ENCODE data around the gene RPS6KA5. TPM values are rescaled to one million over a fixed set of nuclear protein-coding genes. Genes with fewer than 3 reads are reported as not detected.
"Not testable (repeated sequence)": the region's sequence is repeated elsewhere in the genome, so short reads cannot be mapped to it uniquely, and the experiment has no call there.

RPS6KA5 gene
- total RNA-seq, 1 donor from 2014 or later, result 8.0 TPM

- Histone ChIP-seq H3K9me3 (no peaks in the 10 kb centered on the region), H3K4me1 (no peaks in the 10 kb centered on the region), H3K36me3 (no peaks in the 10 kb centered on the region), H3K27ac (no peak overlapping the region), H3K4me3 (no peak overlapping the region), H3K27me3 (no peaks in the 10 kb centered on the region)
- TF ChIP-seq CTCF (IDR thresholded peaks at IDR 0.05), result no peak
- no peak for ATAC-seq
- intact Hi-C loops (cut with DNase I), result no loop called here
- DNase-seq, result no peak
Observed at GRCh38 chr14:91088585-91089235, 28.3 kb upstream of the RPS6KA5 start.

GRCh38 chr14:91087470-91087869, 27.0 kb upstream of the RPS6KA5 start:
- ATAC-seq; H3K4me3 ChIP-seq; intact Hi-C loops (cut with DNase I); H3K27ac ChIP-seq; DNase-seq; H3K27me3 ChIP-seq; H3K36me3 ChIP-seq; H3K4me1 ChIP-seq; H3K9me3 ChIP-seq: not testable (repeated sequence)

GRCh38 chr14:91084516-91084915, 24.1 kb upstream of the RPS6KA5 start:
- no peak for TF ChIP-seq CTCF (IDR thresholded peaks at IDR 0.05)
- intact Hi-C loops (cut with DNase I), result no loop called here
- ATAC-seq (no peak), DNase-seq (no peak)
- Histone ChIP-seq H3K4me3 (no peak overlapping the region), H3K27me3 (no peaks in the 10 kb centered on the region), H3K9me3 (no peaks in the 10 kb centered on the region), H3K27ac (no peak overlapping the region), H3K4me1 (no peaks in the 10 kb centered on the region), H3K36me3 (no peaks in the 10 kb centered on the region)

GRCh38 chr14:91082282-91082681, 21.8 kb upstream of the RPS6KA5 start:
- Histone ChIP-seq H3K27me3 (no peaks in the 10 kb centered on the region), H3K36me3 (no peaks in the 10 kb centered on the region), H3K9me3 (no peaks in the 10 kb centered on the region), H3K27ac (no peak overlapping the region), H3K4me3 (no peak overlapping the region), H3K4me1 (no peaks in the 10 kb centered on the region)
- TF ChIP-seq CTCF (IDR thresholded peaks at IDR 0.05), result no peak
- no peak for ATAC-seq
- no peak for DNase-seq
- intact Hi-C loops (cut with DNase I), result no loop called here

- no peaks in the 10 kb centered on the region for H3K4me1 ChIP-seq
- no peaks in the 10 kb centered on the region for H3K9me3 ChIP-seq
- no peaks in the 10 kb centered on the region for H3K27me3 ChIP-seq
- no peak overlapping the region for H3K4me3 ChIP-seq
- DNase-seq (no peak), ATAC-seq (no peak)
- no peaks in the 10 kb centered on the region for H3K36me3 ChIP-seq
- intact Hi-C loops (cut with DNase I), result no loop called here
- no peak overlapping the region for H3K27ac ChIP-seq
- no peak for TF ChIP-seq CTCF (IDR thresholded peaks at IDR 0.05)
Observed at GRCh38 chr14:91080071-91080470, 19.6 kb upstream of the RPS6KA5 start.

GRCh38 chr14:91078095-91078737, 17.8 kb upstream of the RPS6KA5 start:
- intact Hi-C loops (cut with DNase I), result no loop called here
- ATAC-seq (no peak), DNase-seq (no peak)
- Histone ChIP-seq H3K27me3 (no peaks in the 10 kb centered on the region), H3K4me3 (no peak overlapping the region), H3K36me3 (no peaks in the 10 kb centered on the region), H3K4me1 (no peaks in the 10 kb centered on the region), H3K27ac (no peak overlapping the region), H3K9me3 (no peaks in the 10 kb centered on the region)
- no peak for TF ChIP-seq CTCF (IDR thresholded peaks at IDR 0.05)
